Coronary artery (tissue), 2 donors: ENCODE data around the gene TSEN15.

Source experiments
- DNase-seq: peaks from one replicate; pipeline ENCODE4 v3.0.0-alpha.2; 2017; ENCODE audit warnings: low spot score
- H3K27ac ChIP-seq, 2 donors: fragments of 200-600 bp; sonication (generic); one replicate each; pipeline ENCODE4 v1.5.1; 2016 to 2019
- H3K4me3 ChIP-seq: fragments of 200-600 bp; sonication (generic); 2 replicates; pipeline ENCODE4 v1.5.1; 2016; ENCODE audit warnings: mild to moderate bottlenecking, moderate library complexity
- TF ChIP-seq, protein P1 (sequence below): fragments of 200-600 bp; sonication (generic); IDR thresholded peaks from one replicate; pipeline ENCODE4 v1.5.1; 2019; ENCODE audit warnings: antibody characterized with exemption

TSEN15 gene

DNA sequence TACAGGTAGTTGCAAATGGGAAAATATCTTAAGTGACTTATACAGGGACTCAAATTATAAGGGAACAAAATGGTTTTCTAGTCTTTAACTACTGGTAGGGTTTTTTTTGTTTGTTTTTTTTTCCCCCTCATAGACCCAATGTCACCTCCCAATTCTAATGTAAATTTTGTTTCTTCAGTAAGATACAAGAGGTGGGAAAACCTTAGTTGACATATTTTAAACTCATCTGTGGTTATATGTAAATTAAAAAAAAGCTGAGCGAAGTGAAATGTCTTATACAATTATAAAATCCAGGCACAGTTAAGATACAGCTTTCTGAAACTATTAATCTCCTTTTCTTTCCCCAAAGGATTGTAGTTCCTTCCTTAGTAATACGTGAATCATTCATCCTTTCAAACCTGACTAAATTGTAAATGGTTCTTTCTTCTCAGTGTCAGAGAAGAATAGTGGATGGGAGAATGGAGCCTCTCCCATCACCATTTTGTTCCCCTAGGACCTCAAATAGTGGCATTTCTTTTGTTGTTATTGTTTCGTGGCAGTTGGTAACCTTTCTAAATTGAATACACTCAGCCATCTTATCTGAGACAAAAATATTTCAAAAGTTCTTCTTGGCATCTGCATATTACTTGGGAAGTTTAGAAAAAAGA, 11.2 kb downstream of the TSEN15 start:
- no peak for DNase-seq
- TF ChIP-seq, protein P1, sequence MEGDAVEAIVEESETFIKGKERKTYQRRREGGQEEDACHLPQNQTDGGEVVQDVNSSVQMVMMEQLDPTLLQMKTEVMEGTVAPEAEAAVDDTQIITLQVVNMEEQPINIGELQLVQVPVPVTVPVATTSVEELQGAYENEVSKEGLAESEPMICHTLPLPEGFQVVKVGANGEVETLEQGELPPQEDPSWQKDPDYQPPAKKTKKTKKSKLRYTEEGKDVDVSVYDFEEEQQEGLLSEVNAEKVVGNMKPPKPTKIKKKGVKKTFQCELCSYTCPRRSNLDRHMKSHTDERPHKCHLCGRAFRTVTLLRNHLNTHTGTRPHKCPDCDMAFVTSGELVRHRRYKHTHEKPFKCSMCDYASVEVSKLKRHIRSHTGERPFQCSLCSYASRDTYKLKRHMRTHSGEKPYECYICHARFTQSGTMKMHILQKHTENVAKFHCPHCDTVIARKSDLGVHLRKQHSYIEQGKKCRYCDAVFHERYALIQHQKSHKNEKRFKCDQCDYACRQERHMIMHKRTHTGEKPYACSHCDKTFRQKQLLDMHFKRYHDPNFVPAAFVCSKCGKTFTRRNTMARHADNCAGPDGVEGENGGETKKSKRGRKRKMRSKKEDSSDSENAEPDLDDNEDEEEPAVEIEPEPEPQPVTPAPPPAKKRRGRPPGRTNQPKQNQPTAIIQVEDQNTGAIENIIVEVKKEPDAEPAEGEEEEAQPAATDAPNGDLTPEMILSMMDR, result no peak
- H3K4me3 ChIP-seq, result no peak overlapping the region
- H3K27ac ChIP-seq, result no peak overlapping the region

DNA sequence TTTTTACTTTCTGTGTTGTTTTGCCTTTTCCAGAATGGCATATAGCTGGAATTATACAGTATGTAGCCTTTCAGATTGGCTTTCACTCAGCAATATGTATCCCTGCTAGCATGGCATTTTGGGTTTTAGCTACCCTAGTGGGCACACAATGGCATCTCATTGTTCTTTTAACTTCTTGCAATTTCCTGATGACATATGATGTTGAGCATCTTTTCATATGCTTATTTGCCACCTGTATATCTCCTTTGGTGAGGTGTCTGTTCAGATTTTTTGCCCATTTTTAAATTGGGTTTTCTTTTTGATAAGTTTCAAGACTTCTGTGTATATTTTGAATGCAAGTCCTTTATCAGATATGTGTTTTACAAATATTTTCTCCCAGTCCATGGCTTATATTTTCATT, 14.0 kb downstream of the TSEN15 start:
- no peak for DNase-seq
- TF ChIP-seq, protein P1, result no peak
- H3K27ac ChIP-seq, result no peak overlapping the region
- no peak overlapping the region for H3K4me3 ChIP-seq

DNA sequence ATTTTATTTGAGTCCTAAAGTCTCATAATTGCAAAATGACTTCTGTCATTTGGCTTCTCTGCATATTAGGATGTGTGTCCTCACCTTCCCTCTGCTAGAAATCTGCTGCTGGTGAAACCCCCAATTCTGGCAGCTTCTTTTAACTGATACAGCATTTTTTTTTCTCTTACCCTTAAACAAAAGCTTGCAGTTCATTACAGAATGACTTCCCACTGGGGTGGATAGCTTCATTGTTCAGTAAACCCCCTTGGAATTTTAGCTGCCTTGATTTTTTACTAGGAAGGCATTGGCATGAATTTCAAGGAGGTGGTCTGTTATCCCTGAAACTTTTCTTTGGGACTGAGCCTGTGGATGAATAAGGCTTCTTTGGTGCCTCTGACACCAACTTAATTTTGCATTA, 16.8 kb downstream of the TSEN15 start:
- TF ChIP-seq, protein P1, result no peak
- DNase-seq, result no peak
- Histone ChIP-seq H3K27ac (no peak overlapping the region), H3K4me3 (no peak overlapping the region)

DNA sequence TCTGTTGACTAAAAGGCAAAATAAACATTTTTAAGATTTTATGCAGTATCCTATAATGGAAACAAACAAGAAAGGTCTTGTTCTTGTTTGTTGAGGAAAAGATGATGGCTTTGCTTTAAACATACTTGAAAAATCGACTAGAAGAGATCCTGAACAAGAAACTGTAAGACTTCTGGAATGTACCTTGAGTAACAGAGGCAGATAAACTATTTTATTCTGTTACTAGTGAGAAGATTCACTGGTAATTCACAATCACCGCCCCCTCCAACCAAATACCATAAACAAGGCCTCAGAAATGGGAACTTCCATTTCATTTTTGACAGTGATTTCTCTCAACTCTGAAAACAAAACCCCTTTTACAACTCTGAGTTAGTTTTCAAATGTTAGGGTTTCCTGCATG, 18.1 kb downstream of the TSEN15 start:
- no peak overlapping the region for H3K4me3 ChIP-seq
- no peak for DNase-seq
- H3K27ac ChIP-seq, result no peak overlapping the region
- TF ChIP-seq, protein P1, result no peak

DNA sequence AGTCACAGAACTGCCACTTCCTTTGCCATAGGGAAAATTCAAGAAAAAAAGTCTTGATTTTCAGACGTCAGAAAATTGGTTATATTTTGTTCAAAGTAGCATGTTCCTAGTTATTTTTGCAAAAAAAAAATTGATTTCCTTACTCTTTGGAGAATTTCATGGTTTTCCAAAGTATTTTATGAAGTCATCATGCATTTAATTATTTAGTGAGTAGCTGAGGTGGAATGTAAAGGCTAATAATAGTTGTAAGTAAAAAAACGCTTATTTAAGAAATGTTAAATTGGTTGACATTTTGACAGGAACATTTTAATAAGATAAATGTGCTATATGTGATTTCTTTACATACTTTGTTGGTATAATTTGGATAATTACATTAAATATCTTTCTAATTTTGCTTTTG, 20.8 kb downstream of the TSEN15 start:
- TF ChIP-seq, protein P1, result no peak
- no peak for DNase-seq
- Histone ChIP-seq H3K27ac (no peak overlapping the region), H3K4me3 (no peak overlapping the region)

DNA sequence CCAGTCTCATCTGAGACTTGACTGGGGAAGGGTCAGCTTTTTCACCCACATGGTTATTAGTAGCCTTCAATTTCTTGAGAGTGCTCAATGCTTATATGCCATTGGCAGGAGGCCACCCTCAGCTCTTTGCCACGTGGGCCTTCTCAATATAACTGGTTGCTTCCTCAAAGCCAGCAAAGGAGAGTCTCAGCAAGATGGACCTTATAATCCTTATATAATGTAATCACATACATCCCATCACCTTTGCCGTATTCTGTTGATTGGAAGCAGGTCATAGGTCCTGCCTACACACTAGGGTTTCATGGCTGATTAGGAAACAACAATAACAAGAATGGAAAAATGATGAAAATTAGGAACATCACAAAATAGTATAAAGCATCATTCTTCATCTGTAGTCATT, 22.9 kb downstream of the TSEN15 start:
- no peak for DNase-seq
- no peak overlapping the region for H3K4me3 ChIP-seq
- no peak overlapping the region for H3K27ac ChIP-seq
- TF ChIP-seq, protein P1, result no peak
